GM12878 (cell line): Measurements from ENCODE around the gene C1QTNF3. TPM values are rescaled to one million over a fixed set of nuclear protein-coding genes. Genes with fewer than 3 reads are reported as not detected.

Experiments
- ATAC-seq: fragments of 200-7000 bp; cut with Tn5 transposase; 3 replicates; pipeline ENCODE4 v1.9.1; 2020; ENCODE audit warnings: mild to moderate bottlenecking, moderate library complexity
- BruUV-seq: library from RNA; stranded (reverse); fragments of 400-500 nt; replicated peaks from 2 replicates; lab custom pipeline; 2021; lab: Mats Ljungman, UMichigan
- CTCF ChIA-PET: fragments of 300-600 bp; sonication (Branson Sonifier 250); formaldehyde crosslinking; extraction: SDS; loops from one replicate; lab custom pipeline; 2021; ENCODE audit warnings: inconsistent platforms; lab: Yijun Ruan, JAX
- POLR2A ChIA-PET: fragments of 350-600 bp; formaldehyde crosslinking; extraction: SDS; loops from one replicate; lab custom pipeline; 2021; ENCODE audit warnings: inconsistent platforms; lab: Charles Lee
- RAD21 ChIA-PET: fragments of 300-600 bp; sonication (Branson Sonifier 250); formaldehyde crosslinking; loops from one replicate; lab custom pipeline; 2023; ENCODE audit warnings: antibody characterized with exemption; ENCODE audit not compliant: unreplicated experiment; lab: Charles Lee
- SMC1A ChIA-PET: fragments of 300-600 bp; sonication (Branson Sonifier 250); formaldehyde crosslinking; loops from one replicate; lab custom pipeline; 2023; ENCODE audit not compliant: unreplicated experiment, uncharacterized antibody; lab: Charles Lee
- DNase-seq: peaks from one replicate; pipeline ENCODE4 v3.0.0-alpha.2; 2011; ENCODE audit warnings: low read depth, low spot score
- FAIRE-seq: peaks from 3 replicates; lab custom pipeline; 2011; peaks lifted over from hg19 to GRCh38; lab: Jason Lieb, UNC
- H2AFZ ChIP-seq: 2 replicates; pipeline ENCODE4 v1.6.0; 2011; ENCODE audit warnings: low read depth, low read length, control low read depth; ENCODE audit not compliant: control insufficient read depth
- H3K27ac ChIP-seq: 2 replicates; pipeline ENCODE4 v1.5.1; 2011; ENCODE audit warnings: control low read depth; ENCODE audit not compliant: control insufficient read depth, insufficient read depth
- H3K27me3 ChIP-seq, 2 experiments: replicated peaks in 1 of 2; 2 replicates each; pipeline versions ENCODE4 v1.6.0 to v1.6.1; 2011; ENCODE audit warnings: low read length in 1 of 2; ENCODE audit not compliant: control insufficient read depth in 2 of 2, insufficient read depth in 2 of 2
- H3K36me3 ChIP-seq, 2 experiments: 2 replicates each; pipeline ENCODE4 v1.5.1; 2011; ENCODE audit warnings: low read length in 1 of 2; ENCODE audit not compliant: control insufficient read depth in 2 of 2, insufficient read depth in 2 of 2
- H3K4me1 ChIP-seq: 2 replicates; pipeline ENCODE4 v1.6.1; 2011; ENCODE audit warnings: mild to moderate bottlenecking, low read length, moderate library complexity, mixed read lengths; ENCODE audit not compliant: control insufficient read depth, insufficient read depth
- H3K4me2 ChIP-seq: 2 replicates; pipeline ENCODE4 v1.6.0; 2011; ENCODE audit warnings: control low read depth; ENCODE audit not compliant: control insufficient read depth, insufficient read depth
- H3K4me3 ChIP-seq: fragments of 200-600 bp; sonication (generic); 2 replicates; pipeline ENCODE4 v1.5.1; 2016
- H3K79me2 ChIP-seq: 2 replicates; pipeline ENCODE4 v1.6.0; 2011; ENCODE audit warnings: low read length; ENCODE audit not compliant: control insufficient read depth, insufficient read depth
- H3K9ac ChIP-seq: 2 replicates; pipeline ENCODE4 v1.8.0; 2011; ENCODE audit warnings: low read length, control low read depth, mixed read lengths; ENCODE audit not compliant: control insufficient read depth, insufficient read depth
- H3K9me3 ChIP-seq: replicated peaks from 3 replicates; pipeline ENCODE4 v1.5.1; 2011; ENCODE audit warnings: mild to moderate bottlenecking, low read length; ENCODE audit not compliant: control insufficient read depth, insufficient read depth
- H4K20me1 ChIP-seq: 2 replicates; pipeline ENCODE4 v1.6.0; 2011; ENCODE audit not compliant: control insufficient read depth, insufficient read depth
- CREB1 ChIP-seq: IDR thresholded peaks from 2 replicates; pipeline ENCODE4 v1.6.1; 2012; ENCODE audit warnings: low read depth, mild to moderate bottlenecking, inconsistent platforms
- HDAC2 ChIP-seq: fragments of 200-600 bp; sonication (generic); IDR thresholded peaks from 2 replicates; pipeline ENCODE4 v1.6.1; 2017
- JUNB ChIP-seq: IDR thresholded peaks from 2 replicates; pipeline ENCODE4 v1.6.1; 2016; ENCODE audit warnings: antibody characterized with exemption, mild to moderate bottlenecking
- MTA2 ChIP-seq: fragments of 450-650 bp; IDR thresholded peaks from 2 replicates; pipeline ENCODE4 v1.6.1; 2016; ENCODE audit warnings: low read depth, mild to moderate bottlenecking, moderate library complexity
- NR2F1 ChIP-seq: fragments of 450-650 bp; conservative IDR thresholded peaks from 2 replicates; pipeline ENCODE4 v1.6.1; 2017; ENCODE audit warnings: mild to moderate bottlenecking
- RB1 ChIP-seq: fragments of 450-650 bp; formaldehyde crosslinking; IDR thresholded peaks from 2 replicates; pipeline ENCODE4 v1.6.1; 2017; ENCODE audit warnings: mild to moderate bottlenecking, borderline replicate concordance
- RUNX3 ChIP-seq: IDR thresholded peaks from 2 replicates; pipeline ENCODE4 v1.6.1; 2012; ENCODE audit warnings: low read length, inconsistent platforms
- WGBS: methylation state at CpG from one replicate; pipeline ENCODE4 v1.1.6; 2016; ENCODE audit warnings: low lambda C conversion rate; ENCODE audit not compliant: insufficient replicate concordance, insufficient coverage; ENCODE audit errors: missing lambda C conversion rate; 5-methylcytosine and 5-hydroxymethylcytosine counted together
- in situ Hi-C: fragments of 300-500 bp; cut with MboI; formaldehyde crosslinking; loops from 9 replicates; pipeline ENCODE4 v1.14.3; 2018; ENCODE audit warnings: mixed read lengths
- intact Hi-C: fragments of 100-400 bp; cut with micrococcal nuclease; formaldehyde crosslinking; loops from one replicate; pipeline ENCODE4 v1.14.2; 2022; ENCODE audit not compliant: unreplicated experiment
- polyA plus RNA-seq, 11 experiments: library from polyadenylated mRNA; depleted of rRNA in 4 of 11; unstranded in 6 of 11; stranded (reverse) in 5 of 11; fragments of >200 nt; fragmentation: Nextera tagmentation in 4 of 11; fragmentation: Illumina TruSeq in 1 of 11; extraction: Ambion mirVana in 4 of 11; extraction: Trizol in 1 of 11; gene quantifications; 1 replicate in 1 of 11; 2 replicates in 10 of 11; pipeline versions ENCODE4 v1.2.1 to v1.2.3, GENCODE V29; 2011 to 2016; ENCODE audit warnings: inconsistent platforms in 2 of 11, missing spikeins in 2 of 11, low read depth in 1 of 11
- total RNA-seq, 4 experiments: library from RNA; depleted of rRNA in 3 of 4; stranded (reverse); fragments of >200 nt in 3 of 4; fragmentation: Illumina TruSeq in 1 of 4; extraction: Trizol in 1 of 4; gene quantifications; 2 replicates each; pipeline versions ENCODE4 v1.2.1 to v1.2.3, GENCODE V29; 2013 to 2021

Gene C1QTNF3
- total and polyA plus RNA-seq, 10 of the 15 experiments (the other 5 are each of a cell fraction or from before 2014, with no cell fraction given): 0.39 to 6.3 (median 1.3) TPM

DNA sequence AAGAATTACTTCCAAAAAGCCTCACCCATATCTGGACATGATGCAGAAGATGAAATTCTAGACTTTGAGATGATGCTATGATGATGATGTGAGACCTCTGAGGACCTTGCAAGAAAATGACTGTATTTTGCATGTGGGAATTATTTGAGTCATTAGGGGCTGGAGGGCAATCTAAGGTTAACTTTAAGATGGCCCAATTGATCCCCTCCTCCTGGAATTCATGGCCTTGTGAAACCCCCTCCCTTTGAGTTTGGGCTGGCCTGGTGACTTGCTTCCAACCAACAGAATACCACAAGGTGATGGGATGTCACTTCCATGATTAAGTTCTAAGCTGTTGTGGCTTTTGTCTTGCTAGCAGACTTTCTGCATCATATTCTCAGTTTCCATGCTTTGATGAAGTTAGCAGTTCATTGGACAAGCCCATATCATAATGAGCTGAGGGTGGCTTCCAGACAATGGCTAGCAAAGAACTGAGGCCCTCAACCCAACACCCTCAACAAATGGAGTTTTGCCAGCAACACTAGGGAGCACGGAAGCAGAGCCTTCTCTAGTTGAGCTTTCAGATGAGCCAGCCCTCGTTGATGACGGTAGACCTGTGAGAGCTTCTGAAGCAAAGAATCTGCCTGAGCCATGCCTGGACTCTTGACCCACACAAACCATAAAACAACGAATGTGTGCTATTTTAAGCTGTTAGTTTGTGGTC is 27.7 kb downstream of the C1QTNF3 start:
- Histone ChIP-seq H3K9me3 (no peaks in the 10 kb centered on the region), H3K9ac (no peak overlapping the region), H3K4me3 (no peak overlapping the region), H3K4me2 (no peak overlapping the region), H3K79me2 (no peaks in the 10 kb centered on the region), H3K36me3 (no peaks in the 10 kb centered on the region), H3K27ac (no peak overlapping the region), H4K20me1 (no peaks in the 10 kb centered on the region), H3K27me3 (no peaks in the 10 kb centered on the region), H3K4me1 (no peaks in the 10 kb centered on the region), H2AFZ (no peak overlapping the region)
- in situ Hi-C loops (loop anchor here (25.0 kb wide), 1 partner anchor 897 kb away; the partner anchor contains the start of genes BRIX1 and RAD1), intact Hi-C loops (no loop called here)
- DNase-seq (no peak), FAIRE-seq (no peak), ATAC-seq (peak; percentile 26)
- no TSS peak for BruUV-seq
- ChIA-PET POLR2A (interaction anchor here (0.6 kb wide), 2 partner anchors 18 to 20 kb away, joined by 6 to 8 read pairs; no protein-coding TSS in a partner anchor), CTCF (interaction anchor here (0.8 kb wide), 1 partner anchor 18 kb away, joined by 3 read pairs; no protein-coding TSS in a partner anchor), RAD21 (interaction anchor here (1.2 kb wide), 1 partner anchor 16 kb away, joined by 3 read pairs; no protein-coding TSS in a partner anchor), SMC1A (interaction anchor here (0.9 to 1.2 kb wide), 2 partner anchors 9 to 16 kb away, joined by 3 to 4 read pairs; no protein-coding TSS in a partner anchor)
- WGBS: 50% methylated on average over 4 of the region's 4 CpGs
- TF ChIP-seq HDAC2 (no peak), CREB1 (peak; percentile 31; the same call in 1 of the 2 replicates), JUNB (peak; percentile 33; the same call in 1 of the 2 replicates), RUNX3 (peak; percentile 42; the same call in 1 of the 2 replicates), NR2F1 (peak; percentile 56; the same call in 1 of the 2 replicates)

- Histone ChIP-seq H3K9me3 (no peaks in the 10 kb centered on the region), H2AFZ (no peak overlapping the region), H3K4me1 (no peaks in the 10 kb centered on the region), H3K36me3 (no peaks in the 10 kb centered on the region), H3K4me2 (no peak overlapping the region), H3K79me2 (no peaks in the 10 kb centered on the region), H3K9ac (no peak overlapping the region), H3K27me3 (no peaks in the 10 kb centered on the region)
- no peak for FAIRE-seq
- no peak for ATAC-seq
- in situ Hi-C loops: loop anchor here (25.0 kb wide), 1 partner anchor 898 kb away; the partner anchor contains the start of genes BRIX1 and RAD1
- RAD21 ChIA-PET: interaction anchor here (1.2 kb wide), 1 partner anchor 17 kb away, joined by 3 read pairs; no protein-coding TSS in a partner anchor
- no peak for DNase-seq
- WGBS: 93% methylated on average over 2 of the region's 2 CpGs
- no TSS peak for BruUV-seq
- CTCF ChIA-PET: no interaction called here
- no peak for TF ChIP-seq RB1
- no peak for TF ChIP-seq MTA2
- TF ChIP-seq, all 136 proteins: peak for 0
- Histone ChIP-seq H4K20me1 (no peaks in the 10 kb centered on the region), H3K4me3 (no peak overlapping the region), H3K27ac (no peak overlapping the region)
- ChIA-PET SMC1A (interaction anchor here (1.2 kb wide), 1 partner anchor 15 kb away, joined by 4 read pairs; no protein-coding TSS in a partner anchor), POLR2A (no interaction called here)
- intact Hi-C loops: no loop called here
Measured at GRCh38 chr5:34014626-34015025, 28.4 kb downstream of the C1QTNF3 start.
